Panc1 (cell line): ENCODE results near the gene C4orf33.

Source experiments
- CTCF ChIP-seq: fragments of 450-650 bp; IDR thresholded peaks from 2 replicates; pipeline ENCODE4 v1.5.1; 2017; ENCODE audit warnings: mild to moderate bottlenecking
- POLR2AphosphoS5 ChIP-seq: IDR thresholded peaks from 2 replicates; pipeline ENCODE4 v1.6.1; 2012; ENCODE audit warnings: mild to moderate bottlenecking, low read depth, low read length, moderate library complexity
- REST ChIP-seq, 2 experiments: IDR thresholded peaks; 2 replicates each; pipeline ENCODE4 v1.6.1; 2011 to 2012; ENCODE audit warnings: low read depth in 2 of 2, control low read depth in 1 of 2, low read length in 1 of 2, mild to moderate bottlenecking in 1 of 2, moderate library complexity in 1 of 2; ENCODE audit not compliant: insufficient read depth in 1 of 2

GRCh38 chr4:129148892-129149291, 52.9 kb downstream of the C4orf33 start:
- TF ChIP-seq CTCF (no peak), POLR2AphosphoS5 (no peak), REST (IDR thresholded peaks at IDR 0.05; ENCODE audit: insufficient read depth in 1 of 2, low read depth in 2 of 2, low read length in 1 of 2) (no peak)
